H4 (cell line): ENCODE data around the gene HSPA12B. TPM values are rescaled to one million over a fixed set of nuclear protein-coding genes. Genes with fewer than 3 reads are reported as not detected.

Experiments
- total RNA-seq: library from RNA; depleted of rRNA; stranded (reverse); fragments of >200 nt; shearing (Covaris generic); gene quantifications from 2 replicates; pipeline ENCODE4 v1.2.3, GENCODE V29; 2014; rRNA removed

HSPA12B gene
- total RNA-seq, 1 experiment from 2014 or later = 0.12 TPM

Other genes with a start within 250 kb of the HSPA12B start
- not detected in 2 replicates for gene GFRA4, start 69.3 kb upstream of the HSPA12B start, total RNA-seq
- not detected in 2 replicates for gene ADAM33, start 50.7 kb upstream of the HSPA12B start, total RNA-seq
- gene SIGLEC1, start 20.1 kb upstream of the HSPA12B start, total RNA-seq = 0.02 TPM in 1 of 2 replicates, not detected in the other
- 38.3 and 38.9 TPM in 2 replicates for gene ADISSP, start 35.1 kb downstream of the HSPA12B start, total RNA-seq
- gene SPEF1, start 48.8 kb downstream of the HSPA12B start, total RNA-seq = 0.21 TPM in 1 of 2 replicates, not detected in the other
- gene CENPB, start 54.1 kb downstream of the HSPA12B start, total RNA-seq = 24.3 and 45.5 TPM in 2 replicates
- gene CDC25B, start 63.6 kb downstream of the HSPA12B start, total RNA-seq = 35.7 and 39.6 TPM in 2 replicates
- 16.7 and 16.9 TPM in 2 replicates for gene AP5S1, start 87.9 kb downstream of the HSPA12B start, total RNA-seq
- gene MAVS, start 114.1 kb downstream of the HSPA12B start, total RNA-seq = 9.6 and 10.0 TPM in 2 replicates
- 37.4 and 40.8 TPM in 2 replicates for gene PANK2, start 156.7 kb downstream of the HSPA12B start, total RNA-seq